Spleen (tissue), 7 donors: ENCODE data around the gene DNAAF5.

Experiments
- POLR2AphosphoS5 ChIP-seq, 3 donors: sonication (generic); formaldehyde crosslinking; IDR thresholded peaks; one replicate each; pipeline ENCODE4 v1.5.1; 2017; ENCODE audit warnings: antibody characterized with exemption in 3 of 3
- TF ChIP-seq, protein P1 (sequence below), 11 experiments: fragments of 200-600 bp in 7 of 11; fragments of 450-650 bp in 4 of 11; sonication (generic) in 4 of 11; IDR thresholded peaks in 8 of 11; conservative IDR thresholded peaks in 3 of 11; 1 replicate in 7 of 11; 2 replicates in 4 of 11; pipeline versions ENCODE4 v1.4.0 to v1.8.0; 2016 to 2021; ENCODE audit warnings: antibody characterized with exemption in 11 of 11, inconsistent platforms in 4 of 11, mild to moderate bottlenecking in 1 of 11
- donor health status: DM: no; HTN: no; CAD: no; lungs with moderate emphysema.
- donor health status: DM: no; HTN: no; CAD: no.
- donor health status: DM: no; HTN: no; CAD: no.

DNA sequence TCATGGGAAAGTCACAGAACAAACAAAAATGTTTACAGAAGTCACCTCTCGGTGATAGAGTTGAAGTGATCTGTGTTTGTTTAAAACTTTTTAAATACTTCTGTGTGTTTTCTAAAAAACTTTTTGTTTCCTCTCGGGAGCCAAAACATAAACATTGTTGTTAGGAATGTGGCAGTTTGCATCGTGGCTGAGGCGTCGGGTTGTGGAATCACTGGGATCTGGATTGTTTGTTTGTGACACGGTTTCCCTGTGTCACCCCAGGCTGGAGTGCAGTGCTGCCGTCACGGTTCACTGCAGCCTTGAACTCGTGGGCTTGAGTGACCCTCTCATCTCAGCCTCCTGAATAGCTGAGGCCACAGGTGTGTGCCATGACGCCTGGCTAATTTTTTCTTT is 76.7 kb downstream of the DNAAF5 start:
- TF ChIP-seq, protein P1, sequence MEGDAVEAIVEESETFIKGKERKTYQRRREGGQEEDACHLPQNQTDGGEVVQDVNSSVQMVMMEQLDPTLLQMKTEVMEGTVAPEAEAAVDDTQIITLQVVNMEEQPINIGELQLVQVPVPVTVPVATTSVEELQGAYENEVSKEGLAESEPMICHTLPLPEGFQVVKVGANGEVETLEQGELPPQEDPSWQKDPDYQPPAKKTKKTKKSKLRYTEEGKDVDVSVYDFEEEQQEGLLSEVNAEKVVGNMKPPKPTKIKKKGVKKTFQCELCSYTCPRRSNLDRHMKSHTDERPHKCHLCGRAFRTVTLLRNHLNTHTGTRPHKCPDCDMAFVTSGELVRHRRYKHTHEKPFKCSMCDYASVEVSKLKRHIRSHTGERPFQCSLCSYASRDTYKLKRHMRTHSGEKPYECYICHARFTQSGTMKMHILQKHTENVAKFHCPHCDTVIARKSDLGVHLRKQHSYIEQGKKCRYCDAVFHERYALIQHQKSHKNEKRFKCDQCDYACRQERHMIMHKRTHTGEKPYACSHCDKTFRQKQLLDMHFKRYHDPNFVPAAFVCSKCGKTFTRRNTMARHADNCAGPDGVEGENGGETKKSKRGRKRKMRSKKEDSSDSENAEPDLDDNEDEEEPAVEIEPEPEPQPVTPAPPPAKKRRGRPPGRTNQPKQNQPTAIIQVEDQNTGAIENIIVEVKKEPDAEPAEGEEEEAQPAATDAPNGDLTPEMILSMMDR (IDR thresholded peaks at IDR 0.05 in 8 of 11, conservative IDR thresholded peaks at IDR 0.05 in 3 of 11), result no peak
- TF ChIP-seq POLR2AphosphoS5 (IDR thresholded peaks at IDR 0.05), result no peak
